DOHH2 (cell line): Measurements from ENCODE around the gene RGS7.

Experiments
- EZH2phosphoT487 ChIP-seq: fragments of 200-600 bp; sonication (generic); IDR thresholded peaks from 2 replicates; pipeline ENCODE4 v1.6.1; 2017; ENCODE audit warnings: borderline replicate concordance, mild to moderate bottlenecking, antibody characterized with exemption, low read length, moderate library complexity, mixed read lengths
- TF ChIP-seq, protein P1 (sequence below): fragments of 200-600 bp; sonication (generic); IDR thresholded peaks from one replicate; pipeline ENCODE4 v1.5.1; 2014; ENCODE audit warnings: antibody characterized with exemption, mild to moderate bottlenecking, low read depth, low read length; ENCODE audit not compliant: poor library complexity, severe bottlenecking

DNA sequence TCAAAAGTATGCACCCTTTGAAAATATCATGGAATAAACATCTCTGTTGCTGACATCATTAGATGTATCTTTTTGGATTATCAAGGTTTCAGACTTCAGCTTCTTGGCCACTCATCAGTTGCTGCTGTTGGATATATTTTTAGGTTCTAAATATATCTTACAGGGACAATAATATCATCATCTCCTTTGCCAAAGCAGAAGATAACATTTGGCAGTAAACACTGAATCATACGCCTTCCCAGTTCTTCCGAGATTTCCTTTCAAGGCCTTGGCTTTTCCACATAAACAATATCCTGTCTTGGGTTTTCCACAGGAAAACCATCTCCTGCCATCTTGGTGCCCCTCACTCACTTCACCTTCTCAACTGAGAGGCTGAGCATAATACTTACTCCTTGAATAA lies 39.3 kb downstream of the RGS7 start:
- TF ChIP-seq, protein P1, sequence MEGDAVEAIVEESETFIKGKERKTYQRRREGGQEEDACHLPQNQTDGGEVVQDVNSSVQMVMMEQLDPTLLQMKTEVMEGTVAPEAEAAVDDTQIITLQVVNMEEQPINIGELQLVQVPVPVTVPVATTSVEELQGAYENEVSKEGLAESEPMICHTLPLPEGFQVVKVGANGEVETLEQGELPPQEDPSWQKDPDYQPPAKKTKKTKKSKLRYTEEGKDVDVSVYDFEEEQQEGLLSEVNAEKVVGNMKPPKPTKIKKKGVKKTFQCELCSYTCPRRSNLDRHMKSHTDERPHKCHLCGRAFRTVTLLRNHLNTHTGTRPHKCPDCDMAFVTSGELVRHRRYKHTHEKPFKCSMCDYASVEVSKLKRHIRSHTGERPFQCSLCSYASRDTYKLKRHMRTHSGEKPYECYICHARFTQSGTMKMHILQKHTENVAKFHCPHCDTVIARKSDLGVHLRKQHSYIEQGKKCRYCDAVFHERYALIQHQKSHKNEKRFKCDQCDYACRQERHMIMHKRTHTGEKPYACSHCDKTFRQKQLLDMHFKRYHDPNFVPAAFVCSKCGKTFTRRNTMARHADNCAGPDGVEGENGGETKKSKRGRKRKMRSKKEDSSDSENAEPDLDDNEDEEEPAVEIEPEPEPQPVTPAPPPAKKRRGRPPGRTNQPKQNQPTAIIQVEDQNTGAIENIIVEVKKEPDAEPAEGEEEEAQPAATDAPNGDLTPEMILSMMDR = no peak
- no peak for TF ChIP-seq EZH2phosphoT487
